ENCODE results near the gene HLA-DQB2.

- TF ChIP-seq CTCF (optimal IDR thresholded peaks at IDR 0.05 in 1 of 3, IDR thresholded peaks at IDR 0.05 in 1 of 3, conservative IDR thresholded peaks at IDR 0.05 in 1 of 3; ENCODE audit: extremely low read depth in 1 of 3, insufficient read depth in 2 of 3, low read length in 3 of 3) (no peak), EZH2 (IDR thresholded peaks at IDR 0.05; ENCODE audit: low read length) (no peak)
These were observed 53.7 kb downstream of the HLA-DQB2 start for GRCh38 chr6:32709625-32710024.
